HS-27A (cell line): ENCODE results near the gene PSMB3.

Experiments used
- DNase-seq: peaks from one replicate; pipeline ENCODE4 v3.0.0-alpha.2; 2012; ENCODE audit warnings: low read depth, missing footprints

Gene PSMB3

GRCh38 chr17:38733982-38734973, 18.3 kb upstream of the PSMB3 start:
- no peak for DNase-seq

GRCh38 chr17:38735161-38735997, 17.2 kb upstream of the PSMB3 start:
- no peak for DNase-seq

- no peak for DNase-seq
These were observed 14.4 kb upstream of the PSMB3 start for GRCh38 chr17:38738007-38738662.

- no peak for DNase-seq
These were observed 13.9 kb upstream of the PSMB3 start for GRCh38 chr17:38738686-38739085.

- DNase-seq = no peak
These were observed 13.2 kb upstream of the PSMB3 start for GRCh38 chr17:38739305-38739704.

GRCh38 chr17:38740044-38740443, 12.5 kb upstream of the PSMB3 start:
- DNase-seq = no peak

- DNase-seq = no peak
These were observed 11.7 kb upstream of the PSMB3 start for GRCh38 chr17:38740806-38741205.

GRCh38 chr17:38741461-38741860, 11.1 kb upstream of the PSMB3 start:
- DNase-seq = no peak

GRCh38 chr17:38741921-38742410, 10.6 kb upstream of the PSMB3 start:
- DNase-seq = no peak

- no peak for DNase-seq
These were observed 9.9 kb upstream of the PSMB3 start for GRCh38 chr17:38742411-38743308.

GRCh38 chr17:38743556-38744171, 8.9 kb upstream of the PSMB3 start:
- DNase-seq = no peak

GRCh38 chr17:38745545-38745944, 7.0 kb upstream of the PSMB3 start:
- DNase-seq = no peak

- DNase-seq = no peak
These were observed 6.3 kb upstream of the PSMB3 start for GRCh38 chr17:38746004-38746848.

GRCh38 chr17:38746849-38747462, 5.6 kb upstream of the PSMB3 start:
- no peak for DNase-seq

GRCh38 chr17:38747463-38748148, 4.9 kb upstream of the PSMB3 start:
- no peak for DNase-seq

- no peak for DNase-seq
These were observed 4.2 kb upstream of the PSMB3 start, which contains the start of gene PCGF2 for GRCh38 chr17:38748149-38748891. PCGF2 (minus strand) TSS chr17:38748336; CDS start chr17:38740402, 7,934 bp downstream.

- DNase-seq = no peak
These were observed 3.7 kb upstream of the PSMB3 start for GRCh38 chr17:38748892-38749222.
